K562 (cell line): ENCODE measurements around the gene PEF1.

Source experiments
- EHMT2 ChIP-seq: fragments of 450-650 bp; IDR thresholded peaks from 2 replicates; pipeline ENCODE4 v1.6.1; 2018; ENCODE audit warnings: antibody characterized with exemption
- ELF1 ChIP-seq: fragments of 200-800 bp; sonication (Bioruptor generic); IDR thresholded peaks from 2 replicates; pipeline ENCODE4 v1.6.1; 2016; ENCODE audit warnings: missing genetic modification characterization, missing compliant biosample characterization
- JUND ChIP-seq, 2 experiments: IDR thresholded peaks; 2 replicates in 1 of 2; 3 replicates in 1 of 2; pipeline ENCODE4 v1.6.1; 2011; ENCODE audit warnings: borderline replicate concordance in 2 of 2, low read depth in 2 of 2, low read length in 2 of 2, improper control_type of control experiment in 1 of 2, missing biosample characterization in 1 of 2, missing genetic modification characterization in 1 of 2, missing genetic modification reagents in 1 of 2
- PRMT5 ChIP-seq: sonication (generic); formaldehyde crosslinking; IDR thresholded peaks from 2 replicates; pipeline ENCODE4 v1.5.0; 2020; ENCODE audit warnings: missing genetic modification reagents
- SP2 ChIP-seq: IDR thresholded peaks from 2 replicates; pipeline ENCODE4 v1.6.1; 2011; ENCODE audit warnings: mild to moderate bottlenecking, low read depth, low read length, moderate library complexity; ENCODE audit not compliant: poor library complexity, severe bottlenecking; ENCODE audit errors: extremely low read depth
- STAT5B ChIP-seq: fragments of 250-450 bp; sonication (Bioruptor Pico); IDR thresholded peaks from 2 replicates; pipeline ENCODE4 v1.8.0; 2021; ENCODE audit warnings: mild to moderate bottlenecking, inconsistent platforms
- ZNF3 ChIP-seq: fragments of 250-450 bp; sonication (Bioruptor Pico); IDR thresholded peaks from 2 replicates; pipeline ENCODE4 v1.5.0; 2021; ENCODE audit warnings: mild to moderate bottlenecking, moderate library complexity
- ZNF324 ChIP-seq: fragments of 250-450 bp; sonication (Bioruptor Pico); IDR thresholded peaks from 2 replicates; pipeline ENCODE4 v1.4.0; 2020; ENCODE audit warnings: mild to moderate bottlenecking

DNA sequence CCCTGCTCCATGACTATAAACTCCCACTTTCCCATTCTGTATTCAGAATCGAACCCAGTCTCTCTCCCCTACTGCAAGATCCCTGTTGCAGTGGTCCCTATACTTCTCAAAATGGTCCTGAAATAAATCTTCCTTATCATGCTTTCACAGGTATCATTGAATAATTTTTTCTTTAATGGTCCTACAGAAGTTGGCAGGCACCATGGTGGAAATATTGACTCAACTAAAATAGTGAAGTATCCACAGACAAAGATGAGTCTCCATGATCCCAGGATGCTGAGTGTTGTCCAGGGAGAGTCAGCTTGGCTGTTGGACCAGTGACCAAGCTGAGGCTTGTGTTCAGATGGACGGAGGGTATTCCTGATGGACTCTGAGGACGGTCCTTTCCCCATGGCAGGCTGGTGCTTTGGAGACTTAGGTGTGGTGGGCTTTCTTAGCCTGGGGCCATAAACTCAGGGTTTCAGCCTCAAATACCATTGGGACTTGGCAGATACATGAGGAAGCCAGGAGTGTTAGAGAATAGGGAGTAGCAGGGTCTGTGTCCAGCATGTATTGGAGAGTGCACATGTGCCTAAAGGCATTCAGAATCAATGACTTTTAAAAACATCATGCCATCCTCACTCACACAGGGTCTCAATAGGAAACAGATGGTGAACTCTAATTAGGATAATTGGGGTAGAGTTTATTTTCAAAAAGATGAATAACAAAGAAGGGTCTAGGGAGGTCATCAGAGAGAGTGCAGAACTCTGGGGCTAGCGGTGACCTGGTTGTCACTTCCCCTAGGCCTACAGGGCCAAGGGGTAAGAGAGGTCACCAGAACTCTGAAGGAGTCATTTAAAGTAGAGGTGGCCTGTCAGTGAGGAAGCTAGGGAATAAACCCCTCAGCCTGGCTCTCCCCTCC is 48.6 kb downstream of the PEF1 start:
- TF ChIP-seq JUND (IDR thresholded peaks at IDR 0.05; ENCODE audit: borderline replicate concordance, low read depth, low read length): no peak
- TF ChIP-seq JUND (tag; IDR thresholded peaks at IDR 0.05; ENCODE audit: borderline replicate concordance, low read depth, low read length): no peak
- no peak for TF ChIP-seq STAT5B (CRISPR knock-in tag)
- no peak for TF ChIP-seq SP2
- TF ChIP-seq EHMT2: no peak
- TF ChIP-seq ZNF324 (CRISPR knock-in tag): no peak
- no peak for TF ChIP-seq ZNF3 (CRISPR knock-in tag)
- TF ChIP-seq ELF1 (tag): no peak
- TF ChIP-seq PRMT5 (CRISPR knock-in tag): no peak
